ENCODE results near the gene EPB41L4A. TPM values are rescaled to one million over a fixed set of nuclear protein-coding genes. Genes with fewer than 3 reads are reported as not detected.

EPB41L4A gene
- total and polyA plus RNA-seq, 2 donors from 2014 or later, result 10.2 to 39.0 TPM

GRCh38 chr5:112338681-112339337 is 80.3 kb downstream of the EPB41L4A start:
- TF ChIP-seq CTCF (IDR thresholded peaks at IDR 0.05; ENCODE audit: borderline replicate concordance, extremely low read depth, insufficient read depth), result no peak
- H3K27me3 ChIP-seq (ENCODE audit: control insufficient read depth, insufficient read depth, low read length), result no peaks in the 10 kb centered on the region
- peak overlapping the region in 1 of 2 donors; percentile 35 for H3K27ac ChIP-seq (ENCODE audit: low read depth in 2 of 2, low read length in 2 of 2)
- FAIRE-seq, result no peak
- no peaks in the 10 kb centered on the region for H3K36me3 ChIP-seq (ENCODE audit: control insufficient read depth in 2 of 3, insufficient read depth in 3 of 3, low read length in 3 of 3)
- H3K9ac ChIP-seq (ENCODE audit: low read length in 3 of 3), result no peak overlapping the region
- H3K4me3 ChIP-seq (ENCODE audit: low read length in 3 of 3), result peak overlapping the region in 1 of 3 donors; percentile 8
- no peaks in the 10 kb centered on the region for H3K9me3 ChIP-seq (ENCODE audit: control insufficient read depth in 2 of 3, insufficient read depth in 1 of 3, low read length in 3 of 3)
- H3K4me1 ChIP-seq (ENCODE audit: control insufficient read depth in 2 of 3, insufficient read depth in 2 of 3, low read depth in 1 of 3, low read length in 3 of 3), result peaks cover 0 to 6% (median under 1%) of the 10 kb centered on the region in 3 donors
- no peak for DNase-seq
- intact Hi-C loops (cut with DNase I), result no loop called here

- Histone ChIP-seq H3K4me1 (ENCODE audit: control insufficient read depth in 2 of 3, insufficient read depth in 2 of 3, low read depth in 1 of 3, low read length in 3 of 3) (peaks cover 0 to 16% (median 14%) of the 10 kb centered on the region in 3 donors), H3K9ac (ENCODE audit: low read length in 3 of 3) (no peak overlapping the region), H3K36me3 (ENCODE audit: control insufficient read depth in 2 of 3, insufficient read depth in 3 of 3, low read length in 3 of 3) (no peaks in the 10 kb centered on the region), H3K27me3 (ENCODE audit: control insufficient read depth, insufficient read depth, low read length) (no peaks in the 10 kb centered on the region), H3K9me3 (ENCODE audit: control insufficient read depth in 2 of 3, insufficient read depth in 1 of 3, low read length in 3 of 3) (no peaks in the 10 kb centered on the region), H3K4me3 (ENCODE audit: low read length in 3 of 3) (no peak overlapping the region), H3K27ac (ENCODE audit: low read depth in 2 of 2, low read length in 2 of 2) (no peak overlapping the region)
- no peak for DNase-seq
- no peak for FAIRE-seq
- intact Hi-C loops (cut with DNase I), result no loop called here
- TF ChIP-seq CTCF (IDR thresholded peaks at IDR 0.05; ENCODE audit: borderline replicate concordance, extremely low read depth, insufficient read depth), result no peak
Observed at GRCh38 chr5:112333331-112333781, 85.7 kb downstream of the EPB41L4A start.

GRCh38 chr5:112331892-112332291 is 87.2 kb downstream of the EPB41L4A start:
- no peak for FAIRE-seq
- no peak for TF ChIP-seq CTCF (IDR thresholded peaks at IDR 0.05; ENCODE audit: borderline replicate concordance, extremely low read depth, insufficient read depth)
- DNase-seq, result no peak
- Histone ChIP-seq H3K36me3 (ENCODE audit: control insufficient read depth in 2 of 3, insufficient read depth in 3 of 3, low read length in 3 of 3) (no peaks in the 10 kb centered on the region), H3K4me1 (ENCODE audit: control insufficient read depth in 2 of 3, insufficient read depth in 2 of 3, low read depth in 1 of 3, low read length in 3 of 3) (peaks cover 0 to 14% (median 14%) of the 10 kb centered on the region in 3 donors), H3K9ac (ENCODE audit: low read length in 3 of 3) (no peak overlapping the region), H3K4me3 (ENCODE audit: low read length in 3 of 3) (no peak overlapping the region), H3K9me3 (ENCODE audit: control insufficient read depth in 2 of 3, insufficient read depth in 1 of 3, low read length in 3 of 3) (no peaks in the 10 kb centered on the region), H3K27ac (ENCODE audit: low read depth in 2 of 2, low read length in 2 of 2) (no peak overlapping the region), H3K27me3 (ENCODE audit: control insufficient read depth, insufficient read depth, low read length) (no peaks in the 10 kb centered on the region)
- intact Hi-C loops (cut with DNase I), result no loop called here
